PC-3 (cell line): ENCODE measurements around the gene AP4S1. TPM values are rescaled to one million over a fixed set of nuclear protein-coding genes. Genes with fewer than 3 reads are reported as not detected.

Source experiments
- ATAC-seq: fragments of 200-7000 bp; cut with Tn5 transposase; 2 replicates; pipeline ENCODE4 v1.9.1; 2020; ENCODE audit warnings: mild to moderate bottlenecking, moderate library complexity
- BruUV-seq: library from RNA; stranded (reverse); fragments of 400-500 nt; replicated peaks from 2 replicates; lab custom pipeline; 2021; lab: Mats Ljungman, UMichigan
- CTCF ChIA-PET: fragments of 300-600 bp; sonication (Branson Sonifier 250); formaldehyde crosslinking; loops from one replicate; lab custom pipeline; 2022; ENCODE audit warnings: antibody characterized with exemption; lab: Charles Lee
- POLR2A ChIA-PET: fragments of 300-600 bp; sonication (Branson Sonifier 250); formaldehyde crosslinking; loops from one replicate; lab custom pipeline; 2022; ENCODE audit warnings: antibody characterized with exemption; ENCODE audit not compliant: unreplicated experiment; lab: Charles Lee
- DNase-seq: peaks from one replicate; pipeline ENCODE4 v3.0.0-alpha.2; 2015
- H2AFZ ChIP-seq: fragments of 300-600 bp; sonication (generic); 2 replicates; pipeline ENCODE4 v1.6.0; 2016; ENCODE audit warnings: antibody characterized with exemption, low read length
- H3F3A ChIP-seq: fragments of 300-600 bp; sonication (generic); one replicate; pipeline ENCODE4 v1.6.0; 2017; ENCODE audit warnings: antibody characterized with exemption, low read length, control low read depth, mild to moderate bottlenecking; ENCODE audit not compliant: unreplicated experiment
- H3K27ac ChIP-seq: fragments of 300-600 bp; sonication (generic); 2 replicates; pipeline ENCODE4 v1.5.1; 2016; ENCODE audit warnings: mild to moderate bottlenecking, low read length
- H3K27me3 ChIP-seq: fragments of 300-600 bp; sonication (generic); 2 replicates; pipeline ENCODE4 v1.6.1; 2016; ENCODE audit warnings: low read length, mixed read lengths
- H3K36me3 ChIP-seq: fragments of 300-600 bp; sonication (generic); 2 replicates; pipeline ENCODE4 v1.6.1; 2016; ENCODE audit warnings: low read depth, mixed run types, low read length, mixed read lengths
- H3K4me1 ChIP-seq: fragments of 300-600 bp; sonication (generic); 2 replicates; pipeline ENCODE4 v1.5.1; 2016; ENCODE audit warnings: low read length; ENCODE audit not compliant: insufficient read depth
- H3K4me2 ChIP-seq: fragments of 300-600 bp; sonication (generic); 2 replicates; pipeline ENCODE4 v1.6.0; 2016; ENCODE audit warnings: low read length
- H3K4me3 ChIP-seq: fragments of 300-600 bp; sonication (generic); 2 replicates; pipeline ENCODE4 v1.5.1; 2016; ENCODE audit warnings: mild to moderate bottlenecking, low read length, mixed read lengths
- H3K79me2 ChIP-seq: fragments of 300-600 bp; sonication (generic); 2 replicates; pipeline ENCODE4 v1.6.1; 2017; ENCODE audit warnings: low read length, mixed read lengths
- H3K9ac ChIP-seq: fragments of 300-600 bp; sonication (generic); 2 replicates; pipeline ENCODE4 v1.6.0; 2016; ENCODE audit warnings: mild to moderate bottlenecking, low read length
- H3K9me2 ChIP-seq: fragments of 300-600 bp; sonication (generic); replicated peaks from 2 replicates; pipeline ENCODE4 v1.6.1; 2016; ENCODE audit warnings: mixed run types, low read length, mixed read lengths
- H3K9me3 ChIP-seq: fragments of 300-600 bp; sonication (generic); 2 replicates; pipeline ENCODE4 v1.6.1; 2016; ENCODE audit warnings: low read length, mixed read lengths
- H4K20me1 ChIP-seq: fragments of 300-600 bp; sonication (generic); 2 replicates; pipeline ENCODE4 v1.6.1; 2016; ENCODE audit warnings: low read length, mixed read lengths
- EZH2 ChIP-seq: fragments of 300-600 bp; sonication (generic); IDR thresholded peaks from one replicate; pipeline ENCODE4 v1.6.1; 2017; ENCODE audit warnings: antibody characterized with exemption, mild to moderate bottlenecking, low read length; ENCODE audit not compliant: unreplicated experiment
- EZH2phosphoT487 ChIP-seq: fragments of 300-600 bp; sonication (generic); IDR thresholded peaks from 2 replicates; pipeline ENCODE4 v1.6.1; 2018; ENCODE audit warnings: mild to moderate bottlenecking, antibody characterized with exemption, low read length, borderline replicate concordance
- intact Hi-C: fragments of 100-400 bp; cut with micrococcal nuclease; formaldehyde crosslinking; loops from 2 replicates; pipeline ENCODE4 v1.9.0; 2023
- total RNA-seq: library from RNA; depleted of rRNA; stranded (reverse); fragments of >200 nt; gene quantifications from 2 replicates; pipeline ENCODE4 v1.2.3, GENCODE V29; 2014
- TF ChIP-seq, protein P1 (sequence below): fragments of 300-600 bp; sonication (generic); conservative IDR thresholded peaks from 2 replicates; pipeline ENCODE4 v1.5.1; 2017; ENCODE audit warnings: antibody characterized with exemption, low read depth, mild to moderate bottlenecking, low read length

The AP4S1 gene
- total RNA-seq, 1 experiment from 2014 or later: 3.2 TPM

DNA sequence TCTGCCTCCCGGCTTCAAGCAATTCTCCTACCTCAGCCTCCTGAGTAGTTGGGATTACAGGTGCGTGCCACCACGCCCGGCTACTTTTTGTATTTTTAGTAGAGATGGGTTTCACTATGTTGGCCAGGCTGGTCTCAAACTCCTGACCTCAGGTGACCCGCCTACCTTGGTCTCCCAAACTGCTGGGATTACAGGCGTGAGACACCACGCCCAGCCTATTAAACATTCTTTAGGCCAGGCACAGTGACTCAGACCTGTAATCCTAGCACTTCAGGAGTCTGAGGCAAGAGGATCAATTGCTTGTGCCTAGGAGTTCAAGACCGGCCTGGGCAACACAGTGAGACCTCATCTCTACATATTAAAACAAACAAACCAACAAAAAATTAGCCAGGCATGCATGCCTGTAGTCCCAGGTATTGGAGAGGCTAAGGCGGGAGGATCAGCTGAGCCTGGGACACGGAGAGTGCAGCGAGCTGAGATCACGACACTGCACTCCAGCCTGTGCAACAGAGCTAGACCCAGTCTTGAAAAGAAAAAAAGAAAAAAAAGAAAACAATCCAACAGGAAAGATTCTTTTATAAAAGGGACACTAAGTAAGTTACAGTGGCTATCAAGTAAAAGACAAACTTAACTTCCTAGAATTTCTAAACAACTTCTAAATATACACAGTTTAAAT is 111.9 kb downstream of the AP4S1 start:
- H3K4me2 ChIP-seq: no peak overlapping the region
- intact Hi-C loops: no loop called here
- ATAC-seq (peak; percentile 72), DNase-seq (peak; percentile 62)
- ChIA-PET POLR2A (no interaction called here), CTCF (interaction anchor here (0.8 kb wide), 1 partner anchor 57 kb away, joined by 4 read pairs; no protein-coding TSS in a partner anchor)
- no peaks in the 10 kb centered on the region for H4K20me1 ChIP-seq
- no TSS peak for BruUV-seq
- peaks cover 5% of the 10 kb centered on the region; the same call in 1 of the 2 replicates for H3K4me1 ChIP-seq
- H3F3A ChIP-seq: no peaks in the 10 kb centered on the region
- no peak overlapping the region for H2AFZ ChIP-seq
- H3K4me3 ChIP-seq: no peak overlapping the region
- no peak for TF ChIP-seq EZH2
- TF ChIP-seq, protein P1, sequence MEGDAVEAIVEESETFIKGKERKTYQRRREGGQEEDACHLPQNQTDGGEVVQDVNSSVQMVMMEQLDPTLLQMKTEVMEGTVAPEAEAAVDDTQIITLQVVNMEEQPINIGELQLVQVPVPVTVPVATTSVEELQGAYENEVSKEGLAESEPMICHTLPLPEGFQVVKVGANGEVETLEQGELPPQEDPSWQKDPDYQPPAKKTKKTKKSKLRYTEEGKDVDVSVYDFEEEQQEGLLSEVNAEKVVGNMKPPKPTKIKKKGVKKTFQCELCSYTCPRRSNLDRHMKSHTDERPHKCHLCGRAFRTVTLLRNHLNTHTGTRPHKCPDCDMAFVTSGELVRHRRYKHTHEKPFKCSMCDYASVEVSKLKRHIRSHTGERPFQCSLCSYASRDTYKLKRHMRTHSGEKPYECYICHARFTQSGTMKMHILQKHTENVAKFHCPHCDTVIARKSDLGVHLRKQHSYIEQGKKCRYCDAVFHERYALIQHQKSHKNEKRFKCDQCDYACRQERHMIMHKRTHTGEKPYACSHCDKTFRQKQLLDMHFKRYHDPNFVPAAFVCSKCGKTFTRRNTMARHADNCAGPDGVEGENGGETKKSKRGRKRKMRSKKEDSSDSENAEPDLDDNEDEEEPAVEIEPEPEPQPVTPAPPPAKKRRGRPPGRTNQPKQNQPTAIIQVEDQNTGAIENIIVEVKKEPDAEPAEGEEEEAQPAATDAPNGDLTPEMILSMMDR: no peak
- no peak for TF ChIP-seq EZH2phosphoT487
- H3K9me3 ChIP-seq: no peaks in the 10 kb centered on the region
- H3K27ac ChIP-seq: no peak overlapping the region
- no peaks in the 10 kb centered on the region for H3K79me2 ChIP-seq
- peaks cover 66% of the 10 kb centered on the region for H3K36me3 ChIP-seq
- no peaks in the 10 kb centered on the region for H3K9me2 ChIP-seq
- H3K9ac ChIP-seq: no peak overlapping the region
- no peaks in the 10 kb centered on the region for H3K27me3 ChIP-seq

GRCh38 chr14:31138301-31138700 is 112.9 kb downstream of the AP4S1 start:
- Histone ChIP-seq H3K36me3 (peaks cover 64% of the 10 kb centered on the region), H3K4me1 (peaks cover 5% of the 10 kb centered on the region; the same call in 1 of the 2 replicates), H3F3A (no peaks in the 10 kb centered on the region), H3K4me3 (no peak overlapping the region), H3K9me2 (no peaks in the 10 kb centered on the region), H2AFZ (no peak overlapping the region), H3K4me2 (no peak overlapping the region), H4K20me1 (no peaks in the 10 kb centered on the region), H3K27me3 (no peaks in the 10 kb centered on the region), H3K79me2 (no peaks in the 10 kb centered on the region), H3K9ac (no peak overlapping the region), H3K9me3 (no peaks in the 10 kb centered on the region), H3K27ac (no peak overlapping the region)
- intact Hi-C loops: no loop called here
- ATAC-seq (no peak), DNase-seq (no peak)
- ChIA-PET CTCF (no interaction called here), POLR2A (no interaction called here)
- BruUV-seq: no TSS peak
- TF ChIP-seq EZH2 (no peak), EZH2phosphoT487 (no peak)
- TF ChIP-seq, protein P1: no peak

- Histone ChIP-seq H3K79me2 (no peaks in the 10 kb centered on the region), H4K20me1 (no peaks in the 10 kb centered on the region), H3K4me2 (no peak overlapping the region), H3K27me3 (no peaks in the 10 kb centered on the region), H3K4me1 (peaks cover 5% of the 10 kb centered on the region; the same call in 1 of the 2 replicates), H3K9ac (no peak overlapping the region), H3F3A (no peaks in the 10 kb centered on the region), H3K9me2 (no peaks in the 10 kb centered on the region), H3K27ac (no peak overlapping the region), H3K4me3 (no peak overlapping the region), H3K9me3 (no peaks in the 10 kb centered on the region), H2AFZ (no peak overlapping the region), H3K36me3 (peaks cover 64% of the 10 kb centered on the region; the same call in 1 of the 2 replicates)
- intact Hi-C loops: no loop called here
- no peak for ATAC-seq
- no peak for TF ChIP-seq EZH2
- TF ChIP-seq, protein P1: no peak
- TF ChIP-seq EZH2phosphoT487: no peak
- POLR2A ChIA-PET: no interaction called here
- no TSS peak for BruUV-seq
- CTCF ChIA-PET: no interaction called here
- no peak for DNase-seq
Measured at GRCh38 chr14:31139301-31139847, 113.9 kb downstream of the AP4S1 start.
